MM.1S (cell line): ENCODE measurements around the gene PSMA5.

Source experiments
- DNase-seq: peaks from one replicate; pipeline ENCODE4 v3.0.0-alpha.2; 2015
- H2AFZ ChIP-seq: fragments of 300-600 bp; sonication (generic); 2 replicates; pipeline ENCODE4 v1.6.0; 2016; ENCODE audit warnings: antibody characterized with exemption, low read length
- H3F3A ChIP-seq: fragments of 300-600 bp; sonication (generic); 2 replicates; pipeline ENCODE4 v1.6.1; 2016; ENCODE audit warnings: mild to moderate bottlenecking, antibody characterized with exemption, low read length, moderate library complexity, mixed read lengths; ENCODE audit not compliant: insufficient read depth
- H3K27ac ChIP-seq: fragments of 300-600 bp; sonication (generic); 2 replicates; pipeline ENCODE4 v1.5.1; 2016; ENCODE audit warnings: mild to moderate bottlenecking, low read length
- H3K27me3 ChIP-seq: fragments of 300-600 bp; sonication (generic); replicated peaks from 2 replicates; pipeline ENCODE4 v1.6.0; 2016; ENCODE audit warnings: low read length; ENCODE audit not compliant: insufficient read depth
- H3K36me3 ChIP-seq: fragments of 300-600 bp; sonication (generic); replicated peaks from 2 replicates; pipeline ENCODE4 v1.6.1; 2016; ENCODE audit warnings: mild to moderate bottlenecking, low read length, mixed read lengths; ENCODE audit not compliant: insufficient read depth
- H3K4me1 ChIP-seq: fragments of 300-600 bp; sonication (generic); 2 replicates; pipeline ENCODE4 v1.6.1; 2016; ENCODE audit warnings: low read length, mixed read lengths
- H3K4me2 ChIP-seq: fragments of 300-600 bp; sonication (generic); 2 replicates; pipeline ENCODE4 v1.6.0; 2016; ENCODE audit warnings: low read depth, low read length
- H3K4me3 ChIP-seq: fragments of 300-600 bp; sonication (generic); 2 replicates; pipeline ENCODE4 v1.5.1; 2016; ENCODE audit warnings: low read length, mixed read lengths
- H3K79me2 ChIP-seq: fragments of 300-600 bp; sonication (generic); 2 replicates; pipeline ENCODE4 v1.6.1; 2016; ENCODE audit warnings: mixed run types, low read length, mixed read lengths
- H3K9ac ChIP-seq: fragments of 300-600 bp; sonication (generic); 2 replicates; pipeline ENCODE4 v1.6.1; 2016; ENCODE audit warnings: low read length, mixed read lengths
- H3K9me2 ChIP-seq: fragments of 300-600 bp; sonication (generic); replicated peaks from 2 replicates; pipeline ENCODE4 v1.6.1; 2016; ENCODE audit warnings: mild to moderate bottlenecking, low read length, mixed read lengths; ENCODE audit not compliant: insufficient read depth
- H3K9me3 ChIP-seq: fragments of 300-600 bp; sonication (generic); replicated peaks from 2 replicates; pipeline ENCODE4 v1.6.1; 2016; ENCODE audit warnings: mild to moderate bottlenecking, low read length, mixed read lengths; ENCODE audit not compliant: insufficient read depth
- H4K20me1 ChIP-seq: fragments of 300-600 bp; sonication (generic); 2 replicates; pipeline ENCODE4 v1.6.1; 2016; ENCODE audit warnings: mild to moderate bottlenecking, low read length, moderate library complexity, mixed read lengths; ENCODE audit not compliant: insufficient read depth
- EZH2 ChIP-seq: fragments of 300-600 bp; sonication (generic); optimal IDR thresholded peaks from 2 replicates; pipeline ENCODE3; 2017; ENCODE audit warnings: low read depth, mild to moderate bottlenecking, antibody characterized with exemption, low read length, mixed read lengths
- EZH2phosphoT487 ChIP-seq: fragments of 300-600 bp; sonication (generic); IDR thresholded peaks from 2 replicates; pipeline ENCODE4 v1.6.1; 2018; ENCODE audit warnings: antibody characterized with exemption, low read length
- TF ChIP-seq, protein P1 (sequence below): fragments of 300-600 bp; sonication (generic); IDR thresholded peaks from 2 replicates; pipeline ENCODE4 v1.5.1; 2016; ENCODE audit warnings: antibody characterized with exemption, low read length, mixed read lengths

PSMA5 gene

DNA sequence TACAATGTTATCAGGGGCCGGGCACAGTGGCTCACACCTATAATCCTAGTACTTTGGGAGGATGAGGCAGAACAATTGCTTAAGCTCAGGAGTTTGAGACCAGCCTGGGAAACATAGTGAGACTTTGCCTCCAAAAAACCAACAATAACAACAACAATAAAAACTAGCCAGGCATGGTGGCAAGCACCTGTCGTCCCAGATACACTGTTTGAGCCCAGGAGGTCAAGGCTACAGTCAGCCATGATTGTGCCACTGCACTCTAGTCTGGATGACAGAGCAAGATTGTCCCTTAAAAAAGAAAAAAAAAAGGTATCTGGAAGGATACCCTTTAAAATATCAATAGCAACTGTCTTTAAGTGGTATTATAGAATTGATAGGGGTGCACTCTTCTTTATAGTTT, 44.7 kb downstream of the PSMA5 start:
- no peak overlapping the region for H3K9ac ChIP-seq
- TF ChIP-seq EZH2 = no peak
- no peak for TF ChIP-seq EZH2phosphoT487
- TF ChIP-seq, protein P1, sequence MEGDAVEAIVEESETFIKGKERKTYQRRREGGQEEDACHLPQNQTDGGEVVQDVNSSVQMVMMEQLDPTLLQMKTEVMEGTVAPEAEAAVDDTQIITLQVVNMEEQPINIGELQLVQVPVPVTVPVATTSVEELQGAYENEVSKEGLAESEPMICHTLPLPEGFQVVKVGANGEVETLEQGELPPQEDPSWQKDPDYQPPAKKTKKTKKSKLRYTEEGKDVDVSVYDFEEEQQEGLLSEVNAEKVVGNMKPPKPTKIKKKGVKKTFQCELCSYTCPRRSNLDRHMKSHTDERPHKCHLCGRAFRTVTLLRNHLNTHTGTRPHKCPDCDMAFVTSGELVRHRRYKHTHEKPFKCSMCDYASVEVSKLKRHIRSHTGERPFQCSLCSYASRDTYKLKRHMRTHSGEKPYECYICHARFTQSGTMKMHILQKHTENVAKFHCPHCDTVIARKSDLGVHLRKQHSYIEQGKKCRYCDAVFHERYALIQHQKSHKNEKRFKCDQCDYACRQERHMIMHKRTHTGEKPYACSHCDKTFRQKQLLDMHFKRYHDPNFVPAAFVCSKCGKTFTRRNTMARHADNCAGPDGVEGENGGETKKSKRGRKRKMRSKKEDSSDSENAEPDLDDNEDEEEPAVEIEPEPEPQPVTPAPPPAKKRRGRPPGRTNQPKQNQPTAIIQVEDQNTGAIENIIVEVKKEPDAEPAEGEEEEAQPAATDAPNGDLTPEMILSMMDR = no peak
- H3K4me2 ChIP-seq = no peak overlapping the region

DNA sequence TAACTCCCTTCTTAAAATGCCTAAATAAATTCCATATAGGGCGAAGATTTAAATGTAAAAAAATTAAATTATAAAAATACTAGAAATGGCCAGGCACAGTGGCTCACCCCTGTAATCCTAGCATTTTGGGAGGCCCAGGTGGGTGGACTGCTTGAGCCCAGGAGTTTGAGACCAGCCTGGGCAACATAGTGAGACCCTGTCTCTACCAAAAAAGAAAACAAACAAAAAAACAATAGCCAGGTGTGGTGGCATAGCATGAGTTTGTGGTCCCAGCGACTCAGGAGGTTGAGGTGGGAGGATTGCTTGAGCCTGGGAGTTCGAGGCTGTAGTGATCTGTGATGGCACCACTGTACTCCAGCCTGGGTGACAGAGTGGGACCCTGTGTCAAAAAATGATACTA, 46.3 kb downstream of the PSMA5 start:
- H2AFZ ChIP-seq = no peak overlapping the region
- H3K4me2 ChIP-seq = no peak overlapping the region
- no peaks in the 10 kb centered on the region for H3K27me3 ChIP-seq
- H4K20me1 ChIP-seq = no peaks in the 10 kb centered on the region
- no peaks in the 10 kb centered on the region for H3K9me2 ChIP-seq
- no peak overlapping the region for H3K4me3 ChIP-seq
- no peaks in the 10 kb centered on the region for H3K36me3 ChIP-seq
- 0 out of 2 replicates have a peak, but pooled peaks cover 4% of the 10 kb centered on the region for H3K79me2 ChIP-seq
- H3K9me3 ChIP-seq = no peaks in the 10 kb centered on the region
- no peak overlapping the region for H3K27ac ChIP-seq
- H3K4me1 ChIP-seq = peaks cover 4% of the 10 kb centered on the region; the same call in 1 of the 2 replicates
- H3F3A ChIP-seq = peaks cover 8% of the 10 kb centered on the region; the same call in 1 of the 2 replicates
- no peak for DNase-seq
- no peak overlapping the region for H3K9ac ChIP-seq
- TF ChIP-seq EZH2 = no peak
- no peak for TF ChIP-seq EZH2phosphoT487
- TF ChIP-seq, protein P1 = no peak

More for the DNA sequence above, 44.7 kb downstream of the PSMA5 start:
- Histone ChIP-seq H3K27ac (no peak overlapping the region), H3F3A (peaks cover 4% of the 10 kb centered on the region; the same call in 1 of the 2 replicates), H3K27me3 (no peaks in the 10 kb centered on the region), H4K20me1 (no peaks in the 10 kb centered on the region), H3K36me3 (no peaks in the 10 kb centered on the region), H3K4me3 (no peak overlapping the region), H3K79me2 (peaks cover 9% of the 10 kb centered on the region; the same call in 1 of the 2 replicates), H3K9me2 (no peaks in the 10 kb centered on the region), H3K4me1 (peaks cover 4% of the 10 kb centered on the region; the same call in 1 of the 2 replicates), H2AFZ (no peak overlapping the region), H3K9me3 (no peaks in the 10 kb centered on the region)
- DNase-seq = no peak

DNA sequence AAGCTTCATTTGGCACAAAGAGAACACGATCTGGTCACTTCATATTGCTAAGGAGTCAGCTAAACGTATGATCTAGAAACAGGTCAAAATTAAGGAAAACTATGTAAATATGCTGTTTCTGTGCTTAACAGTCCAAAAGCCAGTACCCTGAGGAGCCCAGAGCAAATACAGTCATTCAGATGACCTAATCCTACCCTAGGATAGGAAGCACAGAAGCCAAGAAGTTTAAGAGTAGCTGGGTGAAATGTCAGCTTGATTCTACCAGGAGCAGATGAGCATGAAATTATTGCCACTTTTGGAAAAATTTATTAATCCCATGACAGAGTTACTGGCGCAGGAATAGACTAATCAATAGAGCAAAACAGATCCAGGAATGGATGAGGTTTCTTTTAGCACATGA, 46.8 kb downstream of the PSMA5 start:
- Histone ChIP-seq H3K9me3 (no peaks in the 10 kb centered on the region), H2AFZ (no peak overlapping the region), H3K9me2 (no peaks in the 10 kb centered on the region), H3K4me1 (peaks cover 4% of the 10 kb centered on the region; the same call in 1 of the 2 replicates), H3K4me2 (no peak overlapping the region), H3K27ac (no peak overlapping the region), H3K9ac (no peak overlapping the region), H3K79me2 (0 out of 2 replicates have a peak, but pooled peaks cover 4% of the 10 kb centered on the region), H3F3A (peaks cover 8% of the 10 kb centered on the region; the same call in 1 of the 2 replicates), H3K27me3 (no peaks in the 10 kb centered on the region), H3K36me3 (no peaks in the 10 kb centered on the region), H3K4me3 (no peak overlapping the region), H4K20me1 (no peaks in the 10 kb centered on the region)
- TF ChIP-seq, protein P1 = no peak
- no peak for TF ChIP-seq EZH2phosphoT487
- TF ChIP-seq EZH2 = no peak
- DNase-seq = no peak
